Dedifferentiated amniotic fluid mesenchymal stem cell (primary cell): ENCODE results near the gene COL24A1.

Source experiments
- DNase-seq: peaks from one replicate; pipeline ENCODE4 v3.0.0-alpha.2; 2016; ENCODE audit errors: extremely low spot score

COL24A1 gene

GRCh38 chr1:86156566-86157455, at the start of gene COL24A1:
TSS of gene COL24A1 (minus strand) at chr1:86156772. CDS start at chr1:86156396, 376 bp downstream.
- DNase-seq: peak; percentile 37

DNA sequence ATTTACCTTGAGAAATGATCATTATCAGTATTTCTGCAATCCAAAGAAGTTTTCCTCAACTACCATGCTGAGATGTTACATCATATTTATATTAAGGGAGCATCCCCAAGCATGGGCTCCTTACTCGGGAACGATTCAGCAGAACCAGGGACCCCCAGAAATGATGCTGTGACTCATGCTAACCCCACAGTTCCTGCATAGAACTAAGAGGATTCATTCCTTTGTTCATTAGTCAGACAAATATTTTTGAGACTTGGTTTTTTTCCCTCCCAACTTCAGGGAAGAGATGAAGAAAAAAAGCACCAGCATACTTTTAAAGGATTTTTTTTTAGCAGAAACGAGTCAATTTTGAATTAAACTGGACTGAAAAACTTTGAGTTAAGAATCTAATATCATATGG, 49.2 kb upstream of the COL24A1 start:
- no peak for DNase-seq

DNA sequence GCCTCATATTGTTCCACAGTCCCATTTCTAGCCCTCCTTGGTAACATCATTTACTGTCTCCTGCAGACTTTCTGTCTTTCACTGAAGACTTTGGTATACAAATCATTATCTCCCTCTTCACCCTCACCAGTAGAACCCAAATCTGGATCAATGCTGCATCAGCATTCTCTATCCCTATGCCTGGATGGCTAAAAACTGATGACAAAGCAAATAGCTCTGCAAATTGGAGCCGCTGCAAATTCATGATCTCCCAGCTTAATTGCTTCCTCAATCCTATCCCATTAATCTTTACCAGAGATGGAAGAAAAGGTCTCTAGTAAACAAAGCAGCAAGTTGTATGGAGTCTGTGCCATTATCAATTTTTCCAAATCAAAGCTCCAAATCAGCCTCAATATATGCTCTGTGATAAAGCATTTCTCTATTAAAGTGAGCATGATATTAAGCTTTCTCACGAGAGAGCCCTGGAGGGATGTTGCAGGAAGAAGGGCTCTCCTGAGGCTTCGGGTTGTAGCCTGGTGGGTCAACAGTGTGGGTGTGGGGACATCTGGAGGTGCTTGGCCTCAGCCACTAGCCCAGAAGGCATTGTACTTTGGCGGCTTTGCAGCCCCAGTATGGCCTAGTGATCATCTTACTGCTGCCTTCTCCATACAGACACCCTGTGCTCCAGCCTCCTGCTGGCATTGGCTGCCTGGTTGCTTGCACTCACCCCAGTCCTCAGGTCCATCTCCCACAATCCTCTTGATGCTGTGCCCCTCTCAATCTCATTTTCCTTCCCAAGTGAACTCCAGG, 46.2 kb upstream of the COL24A1 start:
- DNase-seq: no peak

DNA sequence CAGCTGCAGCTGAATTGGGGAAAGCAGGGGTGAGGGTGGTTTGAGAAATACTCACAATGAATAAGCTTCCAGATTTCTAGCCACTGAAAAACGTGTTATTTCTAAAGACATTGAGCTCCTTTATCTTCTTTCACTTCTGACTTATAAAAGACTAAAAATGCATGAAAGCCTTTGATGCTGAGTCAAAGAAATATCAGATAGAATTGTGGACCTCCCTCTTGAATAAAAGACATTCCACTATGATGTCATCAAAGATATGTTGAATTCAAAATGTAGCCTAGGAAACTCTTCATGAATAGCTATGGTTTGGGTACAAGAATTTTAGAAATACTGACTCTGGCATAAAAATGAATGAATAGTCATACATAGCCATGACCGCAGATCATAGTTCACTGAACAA, 44.7 kb upstream of the COL24A1 start:
- no peak for DNase-seq

DNA sequence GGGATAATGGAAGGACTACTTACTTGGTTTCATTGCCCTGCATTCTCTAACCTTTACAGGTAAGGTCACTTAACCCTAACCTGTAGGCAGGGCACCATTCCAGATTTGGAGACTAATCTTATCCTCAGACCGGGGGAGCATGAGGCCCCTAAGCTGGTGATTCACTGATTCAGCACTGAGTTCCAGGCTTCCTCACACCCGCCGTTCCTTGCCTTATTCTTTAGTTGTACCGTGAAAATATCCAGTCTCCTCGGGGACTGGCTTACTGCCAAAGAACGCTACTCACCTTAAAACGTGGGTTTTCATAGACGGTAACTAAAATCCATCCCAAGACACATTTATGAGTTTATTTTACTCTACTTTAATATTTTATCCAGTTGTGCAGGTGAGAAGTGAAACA, 44.3 kb upstream of the COL24A1 start:
- no peak for DNase-seq

DNA sequence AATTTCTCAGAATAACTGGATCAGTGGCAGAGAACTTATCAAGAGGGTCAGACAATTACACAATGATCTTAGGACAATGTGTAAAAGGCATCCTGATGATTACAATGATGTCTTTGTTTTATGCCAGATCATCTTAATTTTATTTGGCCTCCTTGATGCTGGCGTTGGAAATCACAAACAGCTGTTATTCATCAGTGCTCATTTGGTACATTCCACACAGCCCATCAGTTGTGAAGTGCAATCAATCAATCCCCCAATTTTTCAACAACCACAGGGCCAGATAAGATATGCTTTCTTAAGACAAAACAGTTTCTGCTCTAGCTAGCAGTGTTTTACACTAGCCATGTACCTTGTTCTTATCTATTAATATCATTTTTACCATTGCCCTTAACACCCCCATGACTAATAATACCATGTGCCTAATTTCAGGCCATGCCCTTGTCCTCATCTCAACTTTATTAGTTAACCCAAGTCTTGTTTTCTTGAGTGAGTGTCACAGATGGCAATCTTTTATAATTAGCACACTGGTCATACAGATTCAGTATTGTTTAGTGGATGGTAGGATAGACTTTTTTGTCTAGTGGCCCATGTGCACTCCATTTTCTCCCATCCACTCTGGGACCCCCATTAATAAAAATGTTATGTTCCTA, 40.8 kb upstream of the COL24A1 start:
- no peak for DNase-seq

DNA sequence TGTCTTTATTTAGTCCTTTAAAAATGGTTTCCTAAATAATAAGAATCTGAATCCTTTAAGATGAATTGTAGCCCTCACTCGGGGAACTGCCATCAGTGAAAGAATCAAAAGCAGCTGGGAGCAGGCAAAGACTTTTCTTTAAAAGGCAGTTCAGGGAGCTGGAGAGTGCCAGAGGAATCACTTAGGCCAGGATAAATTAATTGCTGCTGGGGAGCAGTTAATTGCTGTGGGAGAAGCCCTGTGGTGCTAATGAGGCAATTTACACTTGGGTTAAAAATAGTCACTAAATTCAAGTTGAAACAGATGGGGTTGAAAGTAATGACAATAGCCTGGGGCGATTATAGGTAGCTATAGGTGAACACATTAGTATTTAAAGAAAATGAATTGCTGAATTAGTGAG, 38.7 kb upstream of the COL24A1 start:
- no peak for DNase-seq

- no peak for DNase-seq
These were observed 38.0 kb upstream of the COL24A1 start for GRCh38 chr1:86194491-86195034.

DNA sequence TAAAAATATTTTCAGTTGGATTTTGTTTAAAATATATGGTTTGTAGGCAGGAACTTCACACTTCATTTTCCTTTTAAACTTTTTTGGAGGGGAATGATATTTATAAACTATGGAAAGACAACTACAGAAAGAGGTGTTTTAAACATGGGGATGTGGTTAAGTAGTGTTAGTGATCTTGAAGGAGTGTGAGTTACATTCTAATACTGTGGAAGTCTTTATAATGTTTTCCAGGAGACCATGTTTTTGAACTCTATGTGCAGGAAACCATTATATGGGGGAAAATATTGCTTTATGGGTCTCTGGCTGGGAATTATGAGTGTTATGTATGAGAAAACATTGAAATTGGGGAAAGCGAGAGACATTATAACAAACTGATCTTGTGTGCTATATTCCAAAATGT, 35.8 kb upstream of the COL24A1 start:
- no peak for DNase-seq

DNA sequence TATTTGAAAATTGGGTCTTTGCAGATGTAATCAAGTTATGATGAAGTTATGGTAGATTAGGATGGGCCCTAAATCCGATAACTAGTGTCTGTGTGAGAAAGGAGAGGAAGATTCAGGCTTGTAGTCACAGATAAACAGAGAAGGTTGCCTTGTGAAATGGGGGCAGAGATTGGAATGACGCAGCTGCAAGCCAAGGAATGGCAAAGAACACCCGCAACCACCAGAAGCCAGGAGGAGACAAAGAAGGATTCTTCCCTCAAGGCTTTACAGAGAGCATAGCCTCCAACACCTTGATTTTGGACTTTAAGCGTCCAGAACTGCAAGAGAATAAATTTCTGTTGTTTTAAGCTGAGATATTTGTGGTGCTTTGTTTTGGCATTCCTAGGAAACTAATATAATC, 35.4 kb upstream of the COL24A1 start:
- DNase-seq: no peak

DNA sequence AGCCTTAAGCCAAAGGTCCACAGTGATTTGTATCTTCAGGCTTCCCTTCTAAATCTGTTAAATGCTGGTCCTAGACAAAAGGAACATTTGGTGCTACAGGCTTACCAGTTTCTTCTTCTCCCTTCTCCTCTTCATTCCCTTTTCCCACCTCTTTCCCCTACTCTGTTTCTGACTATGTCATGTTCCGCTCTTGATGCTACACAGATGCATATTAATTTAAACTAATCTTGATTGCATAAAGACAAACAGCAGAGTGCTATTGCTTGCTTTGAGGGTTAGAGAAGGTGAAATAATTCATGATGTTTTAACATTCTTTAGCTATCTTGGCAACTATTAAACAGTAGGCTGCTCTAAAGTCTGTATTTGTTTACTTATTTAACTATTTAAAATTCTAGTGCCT, 34.3 kb upstream of the COL24A1 start:
- no peak for DNase-seq

GRCh38 chr1:86184426-86184825, 27.9 kb upstream of the COL24A1 start:
- DNase-seq: no peak

DNA sequence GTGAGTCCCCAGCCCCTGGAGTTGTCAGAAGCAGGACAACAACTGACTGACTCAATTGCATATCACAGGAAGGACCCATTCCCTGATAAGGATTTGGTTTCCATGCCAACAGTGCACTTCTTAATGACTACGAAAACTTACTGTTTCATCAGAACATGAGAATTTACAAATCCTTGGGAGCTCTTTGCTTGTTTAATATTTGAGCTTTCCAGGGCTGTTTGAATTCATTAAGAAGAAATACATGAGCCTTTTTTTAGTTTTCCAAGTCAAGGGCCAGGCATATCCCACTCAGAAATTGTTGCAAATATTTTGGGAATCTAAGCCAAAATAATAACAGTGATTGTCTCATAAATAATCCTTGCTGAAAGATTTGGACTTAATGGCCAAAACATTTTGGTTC, 27.2 kb upstream of the COL24A1 start:
- DNase-seq: no peak

- no peak for DNase-seq
These were observed 19.7 kb upstream of the COL24A1 start for GRCh38 chr1:86176226-86176625.

DNA sequence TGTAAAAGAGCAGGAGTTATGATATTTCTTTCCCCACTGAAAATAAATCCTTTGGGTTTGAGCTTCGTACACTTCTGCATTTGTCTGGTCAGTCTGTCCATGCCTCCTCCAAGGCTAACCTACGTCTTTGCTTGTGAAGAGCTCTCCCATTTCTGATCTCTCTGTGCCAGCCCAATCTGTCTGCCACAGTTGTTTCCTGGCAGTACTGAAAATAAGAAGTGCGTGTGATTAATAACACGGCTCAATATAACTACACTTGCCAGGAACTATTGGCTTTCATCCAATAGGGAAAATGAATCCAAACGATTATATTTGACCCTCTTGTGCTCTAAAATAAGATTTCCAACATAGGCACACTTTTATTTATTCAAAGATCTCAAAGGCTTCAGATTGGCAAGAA, 19.2 kb upstream of the COL24A1 start:
- DNase-seq: no peak

GRCh38 chr1:86169625-86170024, 13.1 kb upstream of the COL24A1 start:
- peak; percentile 42 for DNase-seq

- no peak for DNase-seq
These were observed 3.2 kb upstream of the COL24A1 start for GRCh38 chr1:86159800-86160199.

DNA sequence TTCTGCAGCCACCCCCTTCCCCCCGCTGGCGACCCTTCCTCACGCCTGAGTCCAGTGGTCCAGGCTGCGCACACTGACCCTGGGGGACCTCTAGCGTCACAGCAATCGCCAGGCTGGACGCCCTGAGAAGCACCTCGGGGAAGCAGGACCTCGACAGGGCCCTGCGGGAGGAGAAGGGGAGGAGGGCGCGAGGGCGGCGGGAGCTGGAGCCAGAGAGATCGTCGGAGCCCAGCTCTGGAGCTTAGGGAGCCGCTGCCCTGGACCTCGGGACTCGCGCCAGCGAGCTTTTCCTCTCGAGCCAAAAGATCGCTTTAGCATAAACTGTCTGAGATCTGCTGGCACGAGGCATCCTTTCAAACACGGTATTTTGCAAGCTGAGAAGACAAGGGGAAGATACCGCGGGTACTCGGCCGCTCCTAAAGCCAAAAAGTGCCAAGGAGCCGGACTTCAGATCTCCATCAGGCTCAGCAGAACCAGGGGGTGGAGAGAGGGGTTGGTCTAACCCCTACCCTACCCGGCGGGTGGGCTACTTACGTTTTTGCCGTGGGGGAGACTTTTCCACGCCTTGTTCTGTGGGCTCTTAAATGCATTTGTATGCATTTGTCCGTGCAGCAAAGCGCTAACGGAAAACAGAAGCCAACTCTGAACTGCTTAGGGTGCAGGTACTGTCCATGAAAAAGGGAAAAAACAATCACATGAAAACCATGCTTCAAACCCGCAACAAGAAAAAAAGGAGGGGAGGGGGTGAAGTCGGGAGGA, 586 bp downstream of the COL24A1 start:
- no peak for DNase-seq

GRCh38 chr1:86155051-86155806, 1.3 kb downstream of the COL24A1 start:
- DNase-seq: no peak

GRCh38 chr1:86154571-86155050, 2.0 kb downstream of the COL24A1 start:
- DNase-seq: peak; percentile 54

- no peak for DNase-seq
These were observed 2.7 kb downstream of the COL24A1 start for GRCh38 chr1:86153836-86154235.
